ENCODE data around the gene ADCY2.

ADCY2 gene

DNA sequence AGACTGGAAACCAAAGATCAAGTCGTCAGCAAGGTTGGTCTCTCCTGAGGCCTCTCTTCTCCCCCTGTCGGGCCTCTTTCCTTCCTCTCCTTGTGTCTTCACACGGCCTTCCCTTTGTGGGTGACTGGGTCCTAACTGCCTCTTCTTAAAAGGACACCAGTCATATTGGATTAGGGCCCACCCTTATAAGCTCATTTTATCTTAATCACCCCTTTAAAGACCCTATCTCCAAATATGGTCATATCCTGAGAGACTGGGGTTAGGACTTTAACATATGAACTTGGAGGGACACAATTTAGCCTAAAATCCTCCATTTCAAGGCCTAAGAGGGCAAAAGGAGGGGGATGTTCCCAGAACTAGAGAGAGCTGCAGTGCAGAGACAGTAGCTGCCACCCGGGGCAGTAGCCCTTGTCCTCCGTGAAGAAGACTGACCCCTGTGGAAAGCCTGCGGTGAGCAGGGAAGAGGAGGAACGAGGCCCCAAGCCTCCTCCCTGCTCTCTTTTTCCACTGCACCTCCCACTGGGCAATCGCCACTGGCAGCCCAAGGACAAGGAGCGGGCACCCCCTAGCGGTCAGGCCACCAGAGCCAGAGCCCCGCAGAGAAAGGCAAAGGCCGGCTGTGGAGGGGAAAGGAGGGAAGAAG lies 420.1 kb downstream of the ADCY2 start:
- no peak overlapping the region for H3K4me3 ChIP-seq (ENCODE audit: low read depth, low read length)

DNA sequence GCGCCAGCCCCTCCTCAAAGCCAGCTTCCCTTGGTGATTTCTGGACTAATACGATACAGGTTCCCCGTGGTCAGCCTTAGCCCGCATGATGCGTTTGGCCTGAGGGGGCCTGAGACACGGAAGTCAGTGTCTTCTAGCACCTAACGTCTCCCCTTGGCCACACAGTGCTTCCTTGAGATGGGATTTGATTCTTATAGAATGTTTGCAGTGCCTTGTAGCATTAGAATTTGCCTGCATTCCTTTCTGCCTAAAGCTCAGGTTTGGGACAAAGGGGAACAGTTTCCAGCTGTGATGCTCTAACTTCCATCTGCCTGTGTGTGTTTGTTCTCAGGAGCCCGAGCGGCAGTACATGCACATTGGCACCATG lies 420.6 kb downstream of the ADCY2 start:
- H3K4me3 ChIP-seq (ENCODE audit: low read depth, low read length), result no peak overlapping the region
- TF ChIP-seq, protein P1, sequence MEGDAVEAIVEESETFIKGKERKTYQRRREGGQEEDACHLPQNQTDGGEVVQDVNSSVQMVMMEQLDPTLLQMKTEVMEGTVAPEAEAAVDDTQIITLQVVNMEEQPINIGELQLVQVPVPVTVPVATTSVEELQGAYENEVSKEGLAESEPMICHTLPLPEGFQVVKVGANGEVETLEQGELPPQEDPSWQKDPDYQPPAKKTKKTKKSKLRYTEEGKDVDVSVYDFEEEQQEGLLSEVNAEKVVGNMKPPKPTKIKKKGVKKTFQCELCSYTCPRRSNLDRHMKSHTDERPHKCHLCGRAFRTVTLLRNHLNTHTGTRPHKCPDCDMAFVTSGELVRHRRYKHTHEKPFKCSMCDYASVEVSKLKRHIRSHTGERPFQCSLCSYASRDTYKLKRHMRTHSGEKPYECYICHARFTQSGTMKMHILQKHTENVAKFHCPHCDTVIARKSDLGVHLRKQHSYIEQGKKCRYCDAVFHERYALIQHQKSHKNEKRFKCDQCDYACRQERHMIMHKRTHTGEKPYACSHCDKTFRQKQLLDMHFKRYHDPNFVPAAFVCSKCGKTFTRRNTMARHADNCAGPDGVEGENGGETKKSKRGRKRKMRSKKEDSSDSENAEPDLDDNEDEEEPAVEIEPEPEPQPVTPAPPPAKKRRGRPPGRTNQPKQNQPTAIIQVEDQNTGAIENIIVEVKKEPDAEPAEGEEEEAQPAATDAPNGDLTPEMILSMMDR (IDR thresholded peaks at IDR 0.05; ENCODE audit: low read depth, low read length), result no peak

More for the DNA sequence above, 420.1 kb downstream of the ADCY2 start:
- TF ChIP-seq, protein P1 (IDR thresholded peaks at IDR 0.05; ENCODE audit: low read depth, low read length), result peak; percentile 91

DNA sequence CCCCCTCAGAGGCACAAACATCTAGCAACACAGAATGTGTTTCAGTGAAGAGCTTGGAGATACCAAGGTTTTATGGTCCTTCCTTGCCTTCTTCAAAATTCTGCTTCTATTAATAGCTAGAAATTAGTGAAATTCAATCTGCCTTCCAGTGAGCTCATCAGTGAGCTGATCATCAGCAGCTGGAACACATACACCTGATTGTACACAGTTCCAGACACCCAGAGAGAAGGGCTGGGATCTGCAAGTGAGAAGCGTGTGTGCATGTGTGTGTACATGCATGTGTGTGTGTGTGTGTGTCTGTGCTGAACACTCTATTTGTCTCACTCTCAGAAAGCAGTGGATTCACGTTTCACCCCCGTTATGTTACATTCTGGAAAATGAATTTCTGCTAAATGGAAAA lies 426.5 kb downstream of the ADCY2 start:
- TF ChIP-seq, protein P1 (IDR thresholded peaks at IDR 0.05; ENCODE audit: low read depth, low read length), result no peak
- H3K4me3 ChIP-seq (ENCODE audit: low read depth, low read length), result no peak overlapping the region

DNA sequence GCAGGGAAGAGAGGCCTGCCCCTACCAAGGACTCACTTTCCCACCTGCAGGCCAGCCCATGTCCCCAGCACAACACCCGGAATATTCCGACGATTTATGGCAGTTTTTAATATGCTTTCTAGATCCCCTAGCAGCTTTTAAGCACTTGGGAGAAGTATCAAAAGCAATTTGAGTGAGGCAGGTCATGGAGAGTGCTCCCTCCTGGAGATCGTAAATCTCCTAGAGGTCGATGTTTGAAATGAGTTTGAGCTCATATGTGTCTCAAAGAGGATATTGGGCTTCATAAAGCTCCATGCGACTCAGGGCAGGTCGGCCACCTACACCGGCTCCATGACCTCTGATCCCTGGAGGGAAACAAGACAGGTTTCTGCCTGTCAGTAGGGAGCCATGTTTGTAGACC lies 427.7 kb downstream of the ADCY2 start:
- TF ChIP-seq, protein P1 (IDR thresholded peaks at IDR 0.05; ENCODE audit: low read depth, low read length), result no peak
- H3K4me3 ChIP-seq (ENCODE audit: low read depth, low read length), result no peak overlapping the region

DNA sequence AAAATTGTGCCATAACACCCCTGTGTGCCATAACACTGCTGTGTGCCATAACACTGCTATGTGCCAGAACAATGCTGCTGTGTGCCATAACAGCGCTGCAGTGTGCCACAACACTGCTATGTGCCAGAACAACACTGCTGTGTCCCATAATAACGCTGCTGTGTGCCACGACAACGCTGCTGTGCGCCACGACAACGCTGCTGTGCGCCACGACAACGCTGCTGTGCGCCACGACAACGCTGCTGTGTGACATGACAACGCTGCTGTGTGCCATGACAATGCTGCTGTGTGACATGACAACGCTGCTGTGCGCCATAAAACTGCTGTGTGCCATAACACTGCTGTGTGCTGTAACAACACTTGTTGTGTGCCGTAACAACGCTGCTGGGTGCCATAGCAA lies 429.1 kb downstream of the ADCY2 start:
- no peak overlapping the region for H3K4me3 ChIP-seq (ENCODE audit: low read depth, low read length)
- TF ChIP-seq, protein P1 (IDR thresholded peaks at IDR 0.05; ENCODE audit: low read depth, low read length), result no peak

DNA sequence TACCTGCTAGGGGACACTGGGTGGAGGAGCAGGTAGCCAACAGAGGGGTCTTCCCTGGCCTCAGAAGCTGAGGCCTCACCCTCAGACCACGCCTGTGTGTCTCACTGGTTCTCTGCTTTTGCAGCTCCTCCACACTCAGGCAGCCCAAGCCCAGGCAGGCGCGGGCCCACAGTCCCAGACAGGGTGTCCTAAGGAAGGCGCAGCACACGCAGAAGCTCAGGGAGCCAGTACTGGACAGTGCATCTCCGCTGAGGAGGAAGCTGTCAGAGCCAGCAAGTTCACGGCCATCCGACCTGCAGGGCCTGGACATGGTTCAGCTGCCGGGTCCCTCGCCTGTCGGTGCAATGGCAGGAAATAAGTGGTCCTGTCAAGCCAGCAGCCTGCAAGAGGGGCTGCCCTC lies 429.7 kb downstream of the ADCY2 start:
- no peak overlapping the region for H3K4me3 ChIP-seq (ENCODE audit: low read depth, low read length)
- TF ChIP-seq, protein P1 (IDR thresholded peaks at IDR 0.05; ENCODE audit: low read depth, low read length), result no peak

DNA sequence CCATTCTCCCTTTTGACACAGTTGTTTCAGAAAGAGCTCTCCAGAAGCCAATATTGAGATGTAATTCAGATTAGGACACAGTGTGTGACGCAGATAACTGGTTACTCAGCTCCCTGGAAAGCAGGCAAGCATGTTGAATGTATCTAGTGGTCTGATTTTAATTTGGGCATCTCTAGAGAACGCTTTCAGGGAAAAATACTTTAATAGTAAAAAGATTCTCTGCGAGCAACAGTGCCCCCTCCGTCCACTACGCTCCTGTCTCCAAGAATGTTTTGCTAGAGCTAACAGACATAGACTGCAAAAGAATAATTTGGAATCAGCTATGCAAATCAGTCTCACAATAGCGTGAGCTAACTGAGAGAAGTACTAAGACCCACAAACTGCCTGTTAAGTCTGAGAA lies 431.7 kb downstream of the ADCY2 start:
- TF ChIP-seq, protein P1 (IDR thresholded peaks at IDR 0.05; ENCODE audit: low read depth, low read length), result no peak
- no peak overlapping the region for H3K4me3 ChIP-seq (ENCODE audit: low read depth, low read length)
